ENCODE results near the gene AP3M1.
"Not testable (repeated sequence)": the region's sequence is repeated elsewhere in the genome, so short reads cannot be mapped to it uniquely, and the experiment has no call there.

The AP3M1 gene

DNA sequence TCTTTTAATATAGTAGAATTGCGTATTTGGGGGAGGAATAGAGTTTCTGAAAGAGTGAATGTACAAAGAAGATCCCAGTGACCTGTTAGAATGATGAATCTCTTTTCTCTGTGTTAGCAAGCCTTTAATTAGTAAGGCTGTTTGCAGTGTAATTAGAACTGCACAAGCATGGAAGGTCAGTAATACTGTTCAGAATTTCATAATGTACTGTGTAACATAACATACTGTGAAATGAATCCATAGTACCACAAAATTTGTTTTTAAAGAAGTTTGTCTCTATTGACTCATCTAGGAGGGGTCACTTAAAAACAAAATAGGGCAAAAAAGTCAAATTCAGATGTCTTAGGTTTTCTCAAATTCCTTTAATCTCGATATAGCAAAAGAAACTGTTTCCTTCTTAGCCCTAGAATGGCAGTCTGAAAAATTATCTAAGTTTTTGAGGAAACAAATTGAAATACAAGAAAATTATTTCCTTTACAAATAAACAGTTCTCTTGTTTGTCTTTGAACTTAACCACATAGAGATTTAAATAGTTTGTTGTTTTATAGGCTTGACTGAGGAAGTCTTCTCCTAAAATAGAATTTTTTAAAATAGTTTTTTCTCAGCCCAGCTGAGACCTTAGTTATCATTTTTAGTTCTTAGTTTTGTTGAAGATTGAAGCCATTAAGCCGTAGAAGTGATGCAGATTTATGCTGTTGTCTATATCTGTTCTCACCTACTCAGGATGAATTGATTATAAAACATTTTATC is 12.9 kb upstream of the AP3M1 start:
- no peak for DNase-seq (ENCODE audit: low spot score)

- no peak for DNase-seq (ENCODE audit: low spot score)
Observed at GRCh38 chr10:74160013-74160412, 9.4 kb upstream of the AP3M1 start.

- peak; percentile 38 for DNase-seq (ENCODE audit: low spot score)
Observed at GRCh38 chr10:74156919-74157289, 6.3 kb upstream of the AP3M1 start.

DNA sequence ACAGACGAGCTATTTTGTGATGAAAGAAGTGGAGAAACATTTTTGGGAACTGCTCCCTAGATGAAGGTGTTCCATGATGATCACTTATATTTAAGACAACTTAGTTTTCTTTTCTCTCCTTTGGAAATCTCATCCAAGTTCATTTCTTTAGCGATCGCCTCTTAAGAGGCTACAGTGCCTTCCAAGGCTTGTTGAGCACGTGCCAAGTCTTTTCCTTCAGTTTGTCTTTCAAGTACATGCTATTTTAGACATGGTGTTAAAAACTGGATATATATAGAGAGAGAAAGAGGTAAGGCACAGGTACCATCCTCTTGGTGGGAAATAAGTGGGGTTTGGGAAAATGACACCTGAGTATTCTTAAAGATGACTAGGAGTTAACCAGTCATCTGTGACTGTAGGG is 3.0 kb upstream of the AP3M1 start:
- DNase-seq (ENCODE audit: low spot score), result no peak

GRCh38 chr10:74153123-74153522 is 2.5 kb upstream of the AP3M1 start:
- no peak for DNase-seq (ENCODE audit: low spot score)

- DNase-seq (ENCODE audit: low spot score), result no peak
Observed at GRCh38 chr10:74151879-74152722, 1.5 kb upstream of the AP3M1 start.

DNA sequence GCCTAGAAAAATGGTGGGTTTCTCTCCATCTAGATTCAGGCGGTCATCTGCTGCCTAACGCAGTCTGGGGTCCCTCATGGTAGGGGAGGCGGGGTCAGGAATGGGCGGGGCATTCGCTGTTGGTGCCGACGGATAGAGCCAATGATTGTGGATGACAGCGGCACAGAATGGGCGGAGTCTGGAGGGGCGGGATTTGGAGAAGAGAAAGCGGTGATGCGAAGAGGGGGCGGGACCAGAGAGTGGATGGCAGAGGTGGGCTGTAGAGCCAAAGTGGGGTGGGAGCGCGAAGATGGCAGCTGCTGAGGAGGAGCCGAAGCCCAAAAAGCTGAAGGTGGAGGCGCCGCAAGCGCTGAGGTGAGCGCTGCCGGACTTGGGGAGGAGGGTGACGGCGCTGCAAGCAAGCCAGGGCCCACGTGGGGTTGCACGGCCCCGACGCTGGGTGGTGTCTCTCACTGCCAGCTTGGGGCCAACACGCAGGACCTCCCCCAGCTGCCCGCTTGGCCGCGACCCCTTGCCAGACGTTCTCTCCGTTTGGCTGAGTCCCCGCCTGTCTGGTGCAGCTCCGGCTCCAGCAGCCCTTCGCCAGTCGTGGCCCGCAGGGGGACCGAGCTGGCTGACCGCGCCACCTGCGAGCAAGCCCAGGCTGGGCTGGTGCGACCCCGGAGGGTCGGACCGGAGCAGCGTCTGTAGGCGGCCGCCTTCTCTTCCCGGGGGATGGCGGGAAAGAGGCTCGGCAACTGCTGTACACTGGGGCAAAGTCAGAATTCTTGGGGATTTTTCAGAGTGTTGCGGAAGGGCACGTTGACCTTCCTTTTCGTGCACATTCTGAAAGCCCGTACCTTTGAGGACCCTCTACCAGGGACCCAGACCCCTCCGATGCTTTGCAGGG is 606 bp upstream of the AP3M1 start, which contains the start of gene ADK:
Gene ADK (plus strand): TSS at position 232 of the 889 bp plus-strand sequence. CDS start 58 bp downstream, at position 290.
- peak; percentile 98 for DNase-seq (ENCODE audit: low spot score)

GRCh38 chr10:74146980-74147379 is 3.6 kb downstream of the AP3M1 start:
- not testable (repeated sequence) for DNase-seq (ENCODE audit: low spot score)

DNA sequence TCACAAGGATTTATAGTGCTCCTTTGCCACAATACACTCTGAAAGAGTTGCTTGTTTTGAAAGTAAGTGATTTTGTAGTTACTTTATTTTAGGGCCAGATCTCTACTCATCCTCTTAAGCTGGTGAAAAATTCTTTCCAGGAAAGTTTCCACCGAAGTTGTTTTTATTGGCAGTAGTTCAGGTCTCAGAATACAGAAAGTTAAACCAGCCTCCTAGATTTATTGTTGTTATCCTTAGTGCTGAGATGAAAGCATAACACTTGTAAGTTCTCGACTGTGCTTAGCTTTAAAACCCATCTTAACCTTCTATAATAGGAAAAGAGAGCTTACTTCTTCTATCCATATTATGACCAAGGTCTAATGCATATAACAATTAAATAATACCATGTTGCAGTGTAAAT is 5.5 kb downstream of the AP3M1 start:
- DNase-seq (ENCODE audit: low spot score), result peak; percentile 31

DNA sequence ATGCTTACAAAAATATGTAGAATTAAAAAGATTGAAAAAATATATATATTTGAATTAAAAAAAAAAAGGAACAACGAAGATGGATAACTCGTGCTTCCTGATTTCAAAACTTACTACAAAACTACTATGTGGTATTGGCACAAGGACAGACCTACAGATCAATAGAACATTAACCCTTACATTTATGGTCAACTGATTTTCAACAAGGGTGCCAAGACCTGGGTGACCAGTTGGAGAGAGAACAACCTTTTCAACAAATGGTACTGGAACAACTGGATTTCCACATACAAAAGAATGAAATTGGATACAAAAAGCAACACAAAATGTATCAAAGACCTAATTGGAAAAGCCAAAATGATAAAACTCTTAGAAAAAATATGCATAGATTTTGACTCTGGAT is 10.1 kb downstream of the AP3M1 start:
- DNase-seq (ENCODE audit: low spot score), result no peak

- DNase-seq (ENCODE audit: low spot score), result no peak
Observed at GRCh38 chr10:74139981-74140380, 10.6 kb downstream of the AP3M1 start.

- not testable (repeated sequence) for DNase-seq (ENCODE audit: low spot score)
Observed at GRCh38 chr10:74138596-74138995, 12.0 kb downstream of the AP3M1 start.

GRCh38 chr10:74137992-74138391 is 12.6 kb downstream of the AP3M1 start:
- DNase-seq (ENCODE audit: low spot score), result no peak

- no peak for DNase-seq (ENCODE audit: low spot score)
Observed at GRCh38 chr10:74135452-74135851, 15.2 kb downstream of the AP3M1 start.

- DNase-seq (ENCODE audit: low spot score), result no peak
Observed at GRCh38 chr10:74133923-74134820, 16.5 kb downstream of the AP3M1 start.

GRCh38 chr10:74123081-74123480 is 27.5 kb downstream of the AP3M1 start:
- no peak for DNase-seq (ENCODE audit: low spot score)

GRCh38 chr10:74122060-74122459 is 28.6 kb downstream of the AP3M1 start:
- DNase-seq (ENCODE audit: low spot score), result no peak

DNA sequence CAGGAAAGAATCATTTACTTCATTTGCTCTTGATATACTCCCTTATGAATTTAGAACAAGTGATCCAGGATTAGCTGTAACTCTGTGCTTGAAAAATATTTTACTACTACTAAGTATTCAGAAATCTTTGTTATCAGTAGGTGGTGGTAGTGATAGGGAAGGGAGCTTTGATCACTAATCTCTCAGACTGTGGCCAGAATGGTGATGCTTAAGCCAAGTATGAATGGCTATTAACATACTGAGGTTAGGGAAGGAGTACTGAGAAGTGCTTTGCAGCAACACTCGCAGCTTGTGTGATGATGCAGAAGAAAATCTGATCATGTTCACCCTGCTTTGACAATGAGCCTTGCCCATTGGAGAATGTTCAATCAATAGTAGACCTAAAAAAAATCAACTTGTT is 29.3 kb downstream of the AP3M1 start:
- DNase-seq (ENCODE audit: low spot score), result no peak

DNA sequence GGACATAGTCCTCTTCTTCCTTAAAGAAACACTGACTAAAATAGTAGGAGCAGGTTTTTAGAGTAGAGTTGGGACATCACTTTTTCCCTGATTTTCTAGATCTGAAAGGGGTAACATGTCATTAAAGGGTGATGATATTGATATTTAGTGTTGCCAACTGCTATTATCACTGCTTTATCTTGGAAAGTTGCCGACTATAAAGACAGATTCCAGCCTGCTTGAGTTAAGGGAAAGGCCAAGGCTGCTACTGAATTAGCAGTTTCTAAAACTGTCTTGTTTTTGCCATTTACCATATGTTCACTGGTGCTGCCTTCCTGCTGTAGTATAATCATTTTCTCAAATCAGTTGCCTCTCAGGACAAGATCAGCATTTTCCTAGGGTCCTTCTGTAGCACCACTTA is 29.7 kb downstream of the AP3M1 start:
- no peak for DNase-seq (ENCODE audit: low spot score)

- DNase-seq (ENCODE audit: low spot score), result no peak
Observed at GRCh38 chr10:74118804-74119203, 31.8 kb downstream of the AP3M1 start.

- no peak for DNase-seq (ENCODE audit: low spot score)
Observed at GRCh38 chr10:74117738-74118137, 32.9 kb downstream of the AP3M1 start.

All from pons (tissue), 1 donor.